NCI-H2081 treated with DMSO at 0.1 percent for 48 hours (cell line): ENCODE results near the gene SH3BP2.

Experiments
- DNase-seq: peaks from one replicate; lab custom pipeline; 2025; lab: John Stamatoyannopoulos, UW

The SH3BP2 gene

DNA sequence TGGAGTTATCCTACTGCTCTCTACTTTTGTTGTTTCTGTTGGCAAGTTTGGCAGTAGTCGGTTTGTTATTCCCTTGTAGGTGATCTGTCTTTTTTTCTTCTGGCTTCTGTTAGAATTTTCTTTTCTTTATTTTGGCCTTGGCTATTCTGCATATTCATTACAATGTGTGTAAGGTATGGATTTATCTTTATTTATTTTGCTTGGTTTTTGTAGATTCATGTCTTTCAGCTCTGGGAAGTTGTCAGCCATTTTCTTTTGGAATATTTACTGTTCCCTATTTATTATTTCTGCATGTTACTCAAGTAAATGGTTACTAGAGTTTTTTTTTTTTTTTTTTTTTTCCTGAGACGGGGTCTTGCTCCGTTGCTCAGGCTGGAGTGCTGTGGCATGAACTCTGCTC, 63.4 kb downstream of the SH3BP2 start:
- DNase-seq = no peak

GRCh38 chr4:2857349-2857927, 64.6 kb downstream of the SH3BP2 start:
- DNase-seq = no peak

DNA sequence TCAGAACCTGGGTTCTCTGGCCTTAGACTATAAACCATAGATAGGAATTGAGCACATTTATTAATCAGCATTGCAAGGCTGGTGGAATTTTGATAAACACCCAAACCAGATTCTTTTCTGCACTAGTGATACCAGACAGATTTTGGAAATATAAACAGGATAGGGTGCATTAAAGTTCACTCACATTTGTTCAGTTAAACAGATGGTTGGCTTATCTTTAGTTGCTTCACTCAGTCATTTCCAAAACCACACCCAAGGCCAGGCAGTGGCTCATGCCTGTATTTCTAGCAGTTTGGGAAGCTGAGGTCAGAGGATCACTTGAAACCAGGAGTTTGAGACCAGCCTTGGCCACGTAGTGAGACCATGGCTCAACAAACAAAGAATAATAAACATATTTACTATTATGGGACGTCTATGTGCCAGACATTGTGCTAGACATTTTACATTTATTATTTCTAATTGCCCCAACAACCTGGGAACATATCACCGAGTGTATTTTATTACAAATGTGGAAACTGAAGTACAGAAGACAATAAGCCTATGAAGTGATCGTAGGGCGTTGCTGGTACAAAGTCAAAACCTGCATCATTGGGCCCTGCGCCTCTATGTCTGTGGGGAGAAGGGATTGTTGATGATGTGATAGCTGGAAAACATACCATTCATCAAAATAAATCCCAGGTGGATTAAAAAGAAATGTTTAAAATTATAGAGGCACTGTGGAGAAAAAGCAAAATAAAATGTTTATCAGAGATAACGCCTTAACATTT, 65.7 kb downstream of the SH3BP2 start:
- DNase-seq = no peak

- no peak for DNase-seq
These were observed 66.6 kb downstream of the SH3BP2 start for GRCh38 chr4:2859514-2859913.

GRCh38 chr4:2860391-2861348, 67.8 kb downstream of the SH3BP2 start:
- DNase-seq = no peak

DNA sequence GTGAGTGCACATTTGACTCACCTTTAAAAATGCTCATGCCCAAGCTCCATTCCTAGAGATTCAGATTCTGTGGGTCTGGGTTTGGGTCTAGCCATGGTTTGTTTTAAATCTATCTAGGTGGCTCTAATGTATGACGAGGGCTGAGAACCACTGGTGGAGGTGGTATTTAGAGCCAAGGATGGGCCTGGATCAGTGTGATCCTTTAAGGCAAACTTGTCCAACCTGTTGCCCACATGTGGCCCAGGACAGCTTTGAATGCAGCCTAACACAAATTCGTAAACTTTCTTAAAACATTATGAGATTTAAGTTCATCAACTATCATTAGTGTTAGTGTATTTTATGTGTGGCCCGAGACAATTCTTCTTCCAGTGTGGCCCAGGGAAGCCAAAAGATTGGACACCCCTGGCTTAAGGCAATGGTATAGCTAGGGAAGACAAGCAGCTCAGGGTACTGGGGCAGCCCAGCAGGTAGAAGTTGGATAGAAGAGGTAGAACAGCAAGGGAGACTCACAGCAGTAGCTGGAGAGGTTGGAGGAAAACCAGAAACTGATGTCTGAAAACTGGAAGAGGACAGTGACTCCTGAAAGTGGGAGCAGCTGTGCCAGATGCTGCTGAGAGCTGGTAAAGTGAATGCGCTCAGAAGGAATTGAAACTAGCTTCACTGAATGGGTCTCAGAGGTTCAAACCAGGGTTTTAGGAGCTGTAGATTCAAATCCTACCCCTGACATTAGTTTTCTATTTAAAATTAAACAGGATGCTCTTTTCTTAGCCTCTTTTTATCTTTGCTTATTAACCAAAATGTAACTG, 68.9 kb downstream of the SH3BP2 start:
- DNase-seq = no peak

- DNase-seq = no peak
These were observed 69.6 kb downstream of the SH3BP2 start for GRCh38 chr4:2862528-2862927.

DNA sequence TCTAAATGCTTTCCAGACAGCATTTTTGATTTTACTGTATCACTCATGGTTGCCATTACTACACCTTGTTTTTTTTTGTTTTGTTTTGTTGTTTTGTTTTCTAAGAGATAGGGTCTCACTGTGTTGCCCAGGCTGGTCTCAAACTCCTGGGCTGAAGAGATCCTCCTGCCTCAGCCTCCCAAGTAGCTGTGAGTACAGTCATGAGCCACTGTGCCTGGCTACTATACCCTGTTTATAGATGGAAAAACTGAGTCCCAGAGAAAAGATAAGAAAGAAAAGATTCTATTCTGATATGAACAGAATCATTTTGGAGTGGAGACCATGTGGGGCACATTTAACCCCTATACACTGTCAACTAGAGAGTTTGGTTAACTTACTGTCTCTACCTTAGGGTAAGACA, 70.8 kb downstream of the SH3BP2 start:
- DNase-seq = no peak

- no peak for DNase-seq
These were observed 72.4 kb downstream of the SH3BP2 start for GRCh38 chr4:2865196-2865780.

GRCh38 chr4:2866160-2866861, 73.4 kb downstream of the SH3BP2 start:
- DNase-seq = no peak

DNA sequence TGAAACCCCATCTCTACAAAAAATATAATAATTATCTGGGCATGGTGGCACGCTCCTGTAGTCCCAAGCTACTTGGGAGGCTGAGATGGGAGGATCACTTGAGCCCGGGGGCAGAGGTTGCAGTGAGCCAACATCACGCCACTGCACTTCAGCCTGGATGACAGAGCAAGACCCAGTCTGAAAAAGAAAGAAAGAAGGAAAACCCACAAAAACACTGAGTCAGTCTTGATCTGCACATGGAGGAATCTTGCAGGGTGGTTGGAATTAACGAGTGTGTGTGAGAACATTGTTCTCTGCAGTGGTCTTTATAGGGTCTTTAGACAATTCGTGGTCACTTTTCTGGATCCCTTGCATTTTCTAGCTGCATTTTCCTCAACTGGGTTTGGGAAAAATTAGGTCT, 74.0 kb downstream of the SH3BP2 start:
- no peak for DNase-seq

DNA sequence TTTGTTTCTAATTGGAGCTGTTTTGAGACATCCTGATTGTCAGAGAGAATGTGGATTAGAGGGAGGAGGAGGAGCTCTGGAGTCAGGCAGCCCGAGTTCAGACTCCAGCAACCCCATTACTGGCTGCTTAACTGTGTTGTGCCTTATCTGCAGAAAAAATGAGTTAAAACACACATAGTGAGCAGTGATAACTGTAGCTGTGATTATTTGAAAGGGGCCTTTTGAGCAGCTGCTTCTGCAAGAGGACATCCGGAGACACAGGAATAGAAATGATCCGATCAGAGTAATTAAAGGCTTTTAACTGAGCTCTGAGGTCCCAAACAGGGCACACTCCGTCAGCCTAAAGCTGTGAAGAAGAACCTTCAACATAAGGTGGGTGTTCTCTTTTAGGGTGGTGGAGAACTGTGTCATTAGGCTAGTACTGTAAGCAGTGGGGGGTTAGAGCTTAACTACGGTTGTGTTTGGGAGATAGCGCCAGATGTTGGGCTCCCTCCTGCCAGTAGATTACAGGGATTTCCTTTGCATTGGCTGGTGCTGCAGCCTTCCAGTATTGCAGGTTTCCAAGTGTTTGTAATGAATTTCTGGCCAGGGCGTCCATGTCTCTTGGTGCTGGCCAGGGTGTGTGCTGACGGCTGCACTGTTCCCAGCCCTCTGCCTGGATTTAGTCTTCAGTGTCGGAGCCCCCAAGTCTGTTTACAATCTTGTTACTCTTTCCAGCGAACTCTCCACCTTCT, 75.0 kb downstream of the SH3BP2 start:
- no peak for DNase-seq

DNA sequence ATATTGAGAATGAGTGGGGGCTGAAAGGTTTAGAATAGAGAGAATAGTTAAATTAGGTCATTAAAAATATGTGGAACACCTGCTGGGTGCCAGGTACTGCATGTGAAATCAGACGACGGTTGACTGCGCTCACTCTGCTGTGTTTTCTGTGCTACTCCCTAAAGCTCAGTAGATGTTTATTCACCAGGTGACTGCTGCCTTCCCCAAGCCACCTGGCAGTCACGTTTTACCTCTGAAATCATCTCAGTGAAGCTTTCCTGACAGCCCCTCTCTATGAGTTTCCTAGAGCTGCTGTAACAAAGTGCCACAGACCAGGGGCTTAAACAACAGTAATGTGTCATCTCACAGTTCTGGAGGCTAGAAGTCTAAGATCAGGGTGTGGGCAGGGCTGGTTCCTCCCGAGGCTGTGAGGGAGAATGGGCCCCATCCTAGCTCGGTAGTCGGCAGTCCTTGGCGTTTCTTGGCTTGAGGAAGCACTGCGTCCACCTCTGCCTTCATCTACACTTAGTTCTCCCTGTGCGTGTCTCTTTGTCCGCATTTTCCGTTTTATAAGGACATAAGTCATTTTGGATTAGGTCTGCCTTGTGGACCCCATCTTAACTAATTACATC, 76.1 kb downstream of the SH3BP2 start:
- no peak for DNase-seq

DNA sequence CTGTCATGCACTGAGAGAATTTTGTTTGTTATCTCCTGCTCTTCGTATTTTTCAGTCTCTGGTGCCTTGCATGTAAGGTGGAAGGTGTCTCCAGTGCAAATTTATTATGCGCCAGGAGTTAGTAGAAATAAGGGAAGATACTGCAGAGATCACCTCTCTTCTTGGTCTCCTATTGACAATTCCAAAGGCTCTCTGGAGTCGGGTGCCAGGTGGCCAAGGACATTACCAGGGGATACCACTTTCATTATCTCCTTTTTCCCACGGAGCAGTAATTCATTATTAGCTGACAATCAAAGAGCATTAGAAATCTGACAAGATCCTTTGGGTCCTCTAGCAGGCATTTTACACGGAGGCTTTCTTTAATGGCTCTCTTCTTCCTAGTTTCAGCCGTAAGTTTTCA, 76.8 kb downstream of the SH3BP2 start:
- no peak for DNase-seq

DNA sequence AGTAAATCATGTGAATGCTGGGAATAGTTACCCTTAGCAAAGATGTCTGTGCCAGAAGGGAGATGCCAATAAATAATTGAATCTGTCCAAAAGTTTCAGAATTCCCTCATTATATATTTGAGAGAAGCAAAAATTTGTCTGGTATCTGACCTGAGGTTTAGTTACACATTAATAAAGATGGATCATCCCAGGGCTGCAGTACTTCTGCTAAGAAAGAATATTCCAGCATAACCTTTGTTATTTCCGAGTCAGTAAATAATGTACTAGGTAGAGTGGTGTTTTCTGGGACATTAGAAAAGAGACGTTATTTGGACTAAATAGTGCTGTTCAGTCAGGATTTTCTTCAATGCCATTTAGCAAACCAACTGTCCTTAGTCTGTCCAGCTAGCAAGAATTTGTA, 77.2 kb downstream of the SH3BP2 start:
- DNase-seq = no peak

DNA sequence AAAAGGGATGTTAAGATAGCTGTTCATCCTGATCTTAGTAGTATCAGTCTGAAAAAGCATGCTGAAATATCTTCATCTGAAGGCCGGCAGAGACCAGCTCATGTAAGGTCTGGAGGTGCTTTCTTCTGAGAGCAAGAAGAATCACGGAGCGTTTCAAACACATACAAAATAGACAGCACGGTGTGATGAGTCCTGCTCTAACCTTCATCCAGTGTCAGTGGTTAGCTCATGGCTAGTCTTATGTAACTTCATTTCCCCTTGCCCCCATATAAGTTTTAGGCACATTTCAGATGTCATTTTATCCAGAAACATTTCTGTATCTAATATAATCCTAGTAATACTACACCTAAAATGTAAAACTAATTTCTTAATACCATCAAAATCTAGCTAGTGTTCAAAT, 78.6 kb downstream of the SH3BP2 start:
- no peak for DNase-seq

- no peak for DNase-seq
These were observed 79.0 kb downstream of the SH3BP2 start for GRCh38 chr4:2871911-2872310.

DNA sequence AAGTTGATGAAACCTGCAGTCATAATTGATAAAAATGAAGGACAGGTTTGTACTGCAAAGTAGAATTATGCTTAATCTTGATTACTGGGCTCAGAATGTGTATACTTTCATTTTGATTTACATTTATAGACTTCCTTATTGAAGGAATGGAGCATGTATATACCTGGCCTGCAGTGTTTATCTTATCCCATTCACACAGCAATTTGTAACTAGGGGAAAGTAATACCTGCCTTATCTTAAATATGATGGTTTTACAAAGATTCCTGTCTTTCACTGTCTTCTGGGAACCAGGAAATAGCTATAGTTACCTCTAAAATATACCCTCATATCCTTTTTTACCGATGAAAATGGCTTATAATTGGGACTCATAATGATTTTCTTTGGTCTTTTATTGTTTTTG, 80.4 kb downstream of the SH3BP2 start:
- DNase-seq = no peak

DNA sequence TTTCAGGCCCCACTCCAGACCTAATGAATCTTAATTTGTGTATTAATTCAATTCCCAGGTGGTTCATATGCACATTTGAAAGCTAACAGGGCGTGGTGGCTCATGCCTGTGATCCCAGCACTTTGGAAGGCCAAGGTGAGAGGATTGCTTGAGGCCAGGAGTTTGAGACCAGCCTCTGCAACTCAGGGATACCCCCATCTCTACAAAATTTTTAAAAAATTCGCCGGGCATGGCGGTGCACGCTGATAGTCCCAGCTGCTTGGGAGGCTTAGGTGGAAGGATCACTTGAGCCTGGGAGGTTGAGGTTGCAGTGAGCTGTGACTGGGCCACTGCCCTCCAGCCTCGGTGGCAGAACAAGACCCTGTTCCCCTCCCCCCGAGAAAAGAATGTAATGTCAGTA, 82.0 kb downstream of the SH3BP2 start:
- DNase-seq = no peak

- DNase-seq = no peak
These were observed 82.7 kb downstream of the SH3BP2 start for GRCh38 chr4:2875556-2875955.
